Stimulated activated CD8-positive, alpha-beta memory T cell treated with anti-CD3 and anti-CD28 coated beads, Interleukin-12 subunit alpha, Interleukin-12 subunit beta, amount 100 ng/mL, for 24 hours (primary cell): ENCODE measurements around the gene IL17B.

Source experiments
- DNase-seq: peaks from one replicate; pipeline ENCODE4 v3.0.0-alpha.2; 2020; ENCODE audit errors: extremely low read depth

The IL17B gene, protein sequence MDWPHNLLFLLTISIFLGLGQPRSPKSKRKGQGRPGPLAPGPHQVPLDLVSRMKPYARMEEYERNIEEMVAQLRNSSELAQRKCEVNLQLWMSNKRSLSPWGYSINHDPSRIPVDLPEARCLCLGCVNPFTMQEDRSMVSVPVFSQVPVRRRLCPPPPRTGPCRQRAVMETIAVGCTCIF

DNA sequence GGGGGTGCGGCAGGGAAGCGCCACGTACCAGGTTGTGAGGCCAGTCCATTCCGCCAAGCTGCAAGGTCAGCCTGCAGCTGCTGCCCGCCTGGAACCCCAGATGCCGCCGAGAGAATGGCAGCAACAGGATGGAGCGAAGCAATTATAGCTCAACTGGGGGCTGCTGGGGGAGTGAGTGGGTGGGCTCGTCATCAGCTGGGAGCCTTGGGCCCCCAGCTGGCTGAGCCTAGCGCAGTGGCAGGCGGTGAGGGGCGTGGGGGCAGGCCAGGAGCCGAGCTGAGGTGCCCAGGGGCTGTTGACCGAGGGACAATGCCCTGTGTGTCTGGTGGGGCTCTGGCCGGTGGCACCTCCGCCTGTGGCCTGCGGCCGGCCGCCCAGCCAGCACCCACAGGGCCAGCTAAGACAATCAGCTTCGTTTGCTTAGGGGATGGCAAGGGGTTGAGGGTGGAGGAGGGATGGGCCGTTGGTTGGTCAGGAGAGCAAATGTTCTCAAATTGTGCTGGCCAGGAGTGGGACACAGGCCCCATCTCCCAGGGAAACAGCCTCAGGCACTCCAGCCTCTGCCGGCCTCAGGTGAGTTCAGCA, at the start of gene IL17B:
Gene IL17B, minus strand, starts transcription at position 116 of the 585 bp plus-strand sequence. Its CDS starts 67 bp downstream, at position 49.
- no peak for DNase-seq

DNA sequence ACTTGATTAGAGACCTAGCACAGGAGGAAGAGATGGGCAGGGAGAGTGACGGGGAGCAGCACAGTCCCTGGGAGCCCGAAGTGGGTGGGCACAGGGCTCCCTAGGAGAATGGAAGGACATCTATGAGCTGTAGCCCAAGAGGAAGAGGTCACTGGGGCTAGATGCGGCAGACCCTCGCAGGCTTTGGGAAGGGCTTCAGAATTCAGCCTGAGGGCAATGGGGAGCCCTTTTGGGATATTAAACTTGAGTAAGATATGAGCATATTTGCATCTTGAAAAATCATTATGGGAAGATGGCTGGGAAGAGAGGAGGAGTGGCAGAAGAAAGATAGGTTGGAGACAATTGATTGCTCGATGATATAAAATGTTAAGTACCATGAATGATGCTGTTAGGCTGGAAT, 48.9 kb upstream of the IL17B start:
- DNase-seq = no peak

DNA sequence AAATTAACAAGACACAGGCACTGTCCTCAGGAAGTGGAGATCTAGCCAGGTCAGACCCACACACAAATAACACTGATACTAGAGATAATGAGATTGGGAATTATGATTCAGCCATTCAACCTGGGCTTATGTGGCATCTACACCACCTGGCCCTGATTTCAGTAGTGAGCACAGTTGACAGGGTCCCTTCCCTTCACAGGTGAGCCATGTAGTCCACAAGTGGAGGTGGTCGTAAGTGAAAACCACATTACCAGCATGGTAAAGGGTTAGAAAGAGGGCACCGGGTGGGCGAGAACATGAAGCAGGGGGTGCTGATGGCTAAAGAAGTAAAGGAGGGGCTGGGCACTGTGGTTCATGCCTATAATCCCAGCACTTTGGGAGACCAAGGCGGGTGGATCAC, 48.3 kb upstream of the IL17B start:
- no peak for DNase-seq

DNA sequence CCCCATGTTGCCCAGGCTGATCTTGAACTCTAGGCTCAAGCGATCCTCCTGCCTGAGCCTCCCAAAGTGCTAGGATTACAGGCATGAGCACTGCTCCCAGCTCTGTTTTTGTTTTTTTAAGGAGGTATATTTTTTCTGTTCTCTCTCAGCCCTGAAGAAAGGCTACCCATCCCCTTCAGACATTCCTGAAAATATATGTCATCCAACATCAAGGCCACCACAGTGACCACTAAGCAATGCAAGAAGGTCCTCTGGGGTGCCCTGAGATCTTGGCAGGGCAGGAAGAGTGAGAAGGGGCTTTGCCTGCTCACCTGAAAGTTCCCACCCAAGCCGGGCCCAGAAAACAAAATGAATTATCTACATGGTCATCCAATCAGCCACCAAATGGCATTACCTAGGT, 47.8 kb upstream of the IL17B start:
- DNase-seq = no peak

DNA sequence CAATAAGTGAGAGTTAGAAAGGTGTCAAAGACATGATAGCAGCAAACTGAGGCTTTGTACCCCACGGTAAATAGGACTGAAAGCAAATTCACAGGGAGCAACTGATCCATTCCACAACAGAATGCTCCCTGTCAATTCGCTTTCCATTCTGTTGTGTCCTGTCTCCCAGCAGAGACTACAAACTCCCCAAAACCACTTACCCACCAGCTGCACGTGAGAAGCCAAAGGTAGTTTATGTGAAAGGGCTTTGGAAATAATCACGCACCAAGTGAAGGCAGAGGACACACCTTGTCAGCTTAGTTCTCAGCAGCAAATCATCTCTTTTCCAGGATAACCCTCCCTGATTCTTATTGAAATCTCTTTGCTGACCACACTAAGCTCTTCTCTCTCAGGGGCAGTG, 46.6 kb upstream of the IL17B start:
- DNase-seq = no peak

DNA sequence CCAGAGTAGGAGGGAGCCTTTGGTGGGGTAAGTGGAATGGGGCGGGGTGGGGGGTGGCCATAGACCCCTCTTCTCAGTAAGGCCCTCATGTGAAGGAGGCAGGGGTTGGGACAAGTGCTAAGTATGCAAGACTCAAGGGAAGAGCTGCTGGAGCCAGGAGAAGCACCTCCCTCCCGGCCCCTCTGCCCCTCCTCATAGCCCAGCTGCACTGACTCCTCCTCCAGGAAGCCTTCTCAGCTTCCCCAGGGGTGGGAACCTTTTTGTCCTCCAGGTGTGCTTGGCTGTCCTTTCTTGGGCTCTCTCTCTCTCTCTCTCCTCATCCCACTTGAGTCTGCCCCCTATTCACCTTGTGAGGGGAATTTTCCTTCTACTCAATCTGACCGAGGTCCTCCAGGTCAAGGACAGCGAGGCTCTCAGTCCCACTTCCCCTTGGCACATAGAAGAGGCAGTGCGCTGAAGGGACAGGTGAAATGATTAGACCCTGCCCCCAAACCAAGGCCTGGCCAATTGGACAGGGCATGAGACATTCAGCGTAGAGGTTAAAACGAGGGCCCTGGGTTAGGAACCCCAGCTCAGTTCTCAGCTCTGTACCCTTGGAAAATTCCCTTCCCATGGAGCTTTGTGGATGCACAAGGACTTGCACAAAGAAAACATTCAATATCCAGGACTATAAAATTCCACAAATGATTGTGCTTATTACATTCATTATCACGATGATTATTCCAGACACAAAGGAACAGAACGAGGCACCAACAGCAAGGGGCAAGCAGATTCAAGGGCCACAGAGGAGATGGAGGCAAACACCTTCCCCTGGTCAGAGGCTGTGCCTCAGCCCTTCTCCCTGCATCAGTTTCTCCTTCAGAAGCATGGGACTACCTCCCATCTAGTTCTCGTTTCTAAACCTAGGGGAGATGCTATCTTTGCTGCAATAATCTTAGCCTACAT, 45.6 kb upstream of the IL17B start:
- no peak for DNase-seq

DNA sequence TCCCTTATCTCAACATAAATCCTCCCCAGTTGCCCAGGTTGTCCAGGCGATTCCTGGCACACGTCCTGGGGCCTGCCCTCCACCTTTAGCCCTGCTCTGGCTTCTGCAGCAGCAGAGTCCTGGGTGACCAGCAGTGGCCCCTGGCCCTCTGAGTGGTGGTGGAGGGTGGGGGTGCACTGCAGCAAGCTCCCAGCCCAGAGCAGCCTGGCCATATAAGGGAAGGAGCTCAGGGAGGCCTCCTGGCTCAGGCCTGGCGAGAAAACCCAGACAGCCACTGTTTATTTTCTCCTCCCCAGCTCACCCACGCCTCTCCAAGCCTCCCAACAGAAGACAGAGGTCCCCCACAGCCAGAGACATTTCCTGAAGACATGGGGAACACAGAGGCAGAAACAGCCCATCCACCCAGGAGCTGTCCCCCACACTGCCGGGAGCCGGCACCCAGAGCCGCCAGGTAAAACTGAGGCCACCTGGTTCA, 44.7 kb upstream of the IL17B start:
- DNase-seq = no peak

DNA sequence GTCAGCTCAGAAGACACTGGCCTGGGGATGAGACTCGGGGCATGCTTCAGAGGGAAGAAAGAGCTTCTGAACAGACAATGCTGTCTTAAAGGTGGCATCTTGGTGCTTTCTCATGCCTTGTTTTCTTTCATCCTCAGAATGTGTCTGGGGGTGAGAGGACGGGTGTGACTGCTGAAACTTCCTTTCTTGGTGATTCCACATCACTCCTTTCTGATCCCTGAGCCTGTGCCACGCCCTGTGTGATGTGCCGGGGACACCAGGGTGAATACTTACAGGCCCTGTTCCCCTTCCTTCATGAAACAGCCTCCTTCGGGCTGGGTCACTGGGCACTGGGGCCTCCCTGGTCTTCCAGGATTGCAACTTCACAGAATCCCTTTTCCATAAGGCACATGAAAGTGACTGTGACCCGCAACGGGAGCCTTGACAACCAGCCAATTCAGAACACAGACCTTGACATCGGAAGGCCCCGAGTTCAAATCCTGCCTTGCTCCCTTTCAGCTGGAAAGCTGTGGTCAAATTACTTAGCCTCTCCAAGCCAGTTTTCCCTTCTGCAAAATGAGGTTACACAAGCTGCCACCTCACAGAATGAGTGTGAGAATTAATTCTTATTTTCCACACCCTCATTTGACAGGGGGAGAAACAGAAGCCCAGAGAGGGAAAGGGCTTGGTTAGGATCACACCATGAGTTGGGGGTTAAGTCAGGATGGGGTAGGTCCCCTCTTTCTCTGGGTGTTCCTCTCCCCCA, 44.1 kb upstream of the IL17B start:
- no peak for DNase-seq

DNA sequence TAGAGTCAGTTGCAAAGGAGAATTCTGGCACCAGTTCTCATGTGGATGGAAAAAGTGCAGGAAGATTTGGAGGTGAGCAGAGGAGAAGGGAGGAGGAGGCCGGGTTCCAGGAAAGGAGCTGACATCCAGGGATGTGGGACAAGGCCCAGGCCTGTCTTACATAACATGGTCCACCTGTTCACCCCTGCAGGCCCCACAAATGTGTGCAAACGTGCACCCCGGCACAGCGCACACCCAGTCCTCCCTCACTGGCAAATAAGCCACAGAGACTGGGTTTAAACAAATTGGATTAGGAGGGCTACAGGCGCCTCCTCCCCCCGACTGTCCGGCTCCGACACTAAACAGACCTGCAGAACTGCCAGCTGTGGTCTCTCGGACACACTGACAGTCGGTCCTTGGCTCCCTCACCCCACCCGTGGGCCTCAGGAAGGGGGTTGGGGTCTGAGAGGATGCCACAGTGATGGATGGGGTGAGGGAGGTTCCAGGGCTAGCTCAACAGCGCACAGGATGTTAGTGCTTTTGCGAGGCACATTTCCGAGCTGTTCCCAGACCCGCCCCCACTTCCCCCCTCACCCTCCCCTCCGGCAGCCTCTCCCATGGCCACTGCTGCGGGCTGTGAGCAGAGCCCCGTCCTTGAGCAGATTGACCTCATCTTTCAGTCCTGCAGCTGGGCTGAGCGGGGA, 43.4 kb upstream of the IL17B start:
- no peak for DNase-seq

DNA sequence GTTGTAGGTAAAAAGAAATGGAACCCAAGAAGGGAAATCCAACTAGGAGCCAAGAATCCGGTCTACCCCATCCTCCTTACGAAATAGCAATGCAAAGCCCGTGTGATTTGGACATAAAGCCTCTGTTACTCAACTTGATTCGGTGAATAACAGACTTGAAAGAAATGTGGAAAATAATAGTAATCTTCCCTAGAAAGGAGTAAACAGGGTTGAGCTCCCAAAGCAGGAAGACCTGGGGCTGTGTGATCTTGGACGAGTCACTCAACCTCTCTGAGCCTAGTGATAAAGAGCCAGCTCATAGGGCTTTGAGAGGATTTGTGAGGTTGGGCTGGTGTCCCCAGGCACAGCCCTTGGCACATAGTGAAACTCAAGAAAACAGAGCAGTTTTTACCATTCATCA, 42.7 kb upstream of the IL17B start:
- no peak for DNase-seq

DNA sequence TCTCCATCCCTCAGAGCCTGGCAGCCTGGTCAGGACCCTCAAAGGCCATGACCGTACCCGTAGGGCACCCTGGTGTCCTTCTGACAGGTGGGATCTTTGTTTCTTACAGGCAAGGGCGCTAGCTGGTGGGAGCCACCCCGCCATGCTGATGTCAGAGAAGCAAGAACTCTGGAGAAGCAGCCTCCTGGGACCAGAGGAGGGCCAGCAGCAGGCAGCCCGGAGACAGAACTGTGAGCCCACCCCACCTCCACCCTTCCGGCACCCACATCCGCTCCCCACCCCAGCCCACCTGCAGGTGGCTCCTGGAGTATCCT, 42.2 kb upstream of the IL17B start:
- no peak for DNase-seq

DNA sequence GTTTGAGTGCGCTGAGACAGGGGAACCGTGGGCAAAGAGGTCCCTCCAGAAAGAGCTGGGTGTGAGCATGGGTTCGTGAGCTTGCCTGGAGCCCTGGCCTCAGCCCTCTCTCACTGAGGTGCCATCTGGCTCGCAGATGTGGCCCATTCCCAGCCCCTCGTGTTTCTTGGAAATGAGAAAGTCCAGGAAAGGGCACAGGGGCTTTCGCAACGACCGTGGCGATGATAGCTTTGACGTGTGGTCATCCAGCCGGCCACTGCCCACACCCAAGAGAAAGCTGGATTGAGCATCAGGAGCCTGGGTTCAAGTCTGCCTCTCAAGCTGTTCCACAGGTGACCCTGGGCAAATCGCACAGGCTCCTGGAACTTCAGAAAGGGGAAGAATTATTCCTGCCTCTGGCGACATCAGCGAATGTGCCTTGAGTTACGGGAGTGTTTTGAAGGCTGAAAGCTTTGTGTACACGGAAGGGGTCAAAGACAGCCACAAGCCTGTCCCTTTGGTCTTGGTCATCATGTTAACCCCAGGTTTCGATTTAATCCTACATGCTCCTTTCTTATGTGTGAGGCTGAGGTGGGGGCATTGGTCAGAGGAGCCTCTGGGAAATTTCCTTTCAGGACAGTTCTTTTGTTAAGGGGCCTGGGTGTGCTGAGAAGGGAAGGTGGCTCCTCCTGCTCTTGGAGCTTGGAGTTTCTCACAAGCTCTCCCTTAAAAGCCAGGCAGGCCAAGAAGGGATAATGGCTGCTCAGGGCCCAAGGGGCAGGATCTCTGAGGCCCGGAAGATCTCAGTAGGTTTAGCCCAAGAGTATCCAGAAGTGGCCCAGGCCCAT, 41.7 kb upstream of the IL17B start:
- no peak for DNase-seq

DNA sequence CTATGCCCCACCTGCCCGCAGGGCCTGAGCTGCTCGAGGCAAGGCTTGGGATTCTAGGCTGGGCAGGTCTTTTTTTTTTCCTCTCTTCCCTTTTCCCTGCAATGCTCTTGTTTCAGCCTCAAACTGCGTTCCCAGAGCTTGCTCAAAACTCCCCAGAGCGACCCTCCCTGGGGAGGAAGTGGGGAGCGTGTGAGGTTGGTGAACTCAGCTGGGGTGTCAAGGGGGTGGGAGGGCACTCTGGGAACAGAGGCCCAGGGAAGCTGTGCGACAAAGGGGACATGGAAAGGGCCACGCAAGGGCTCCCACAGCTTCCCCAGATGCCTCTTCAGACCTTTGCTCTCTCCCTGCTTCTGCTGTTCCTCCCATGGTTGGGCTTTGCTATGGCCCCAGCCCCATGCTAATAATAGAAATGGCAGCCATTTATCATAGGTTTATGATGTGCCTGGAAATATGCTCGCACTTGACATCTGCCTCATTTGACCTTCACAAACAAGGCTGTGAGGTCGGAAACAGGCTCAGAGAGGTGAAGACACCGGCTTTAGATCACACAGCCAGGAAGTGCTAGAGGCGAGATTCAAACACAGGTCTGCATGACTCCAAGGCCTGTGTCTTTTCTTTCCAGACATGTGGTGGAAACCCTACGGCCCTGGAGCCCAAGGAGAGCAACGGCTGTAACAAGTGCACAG, 40.9 kb upstream of the IL17B start:
- no peak for DNase-seq

DNA sequence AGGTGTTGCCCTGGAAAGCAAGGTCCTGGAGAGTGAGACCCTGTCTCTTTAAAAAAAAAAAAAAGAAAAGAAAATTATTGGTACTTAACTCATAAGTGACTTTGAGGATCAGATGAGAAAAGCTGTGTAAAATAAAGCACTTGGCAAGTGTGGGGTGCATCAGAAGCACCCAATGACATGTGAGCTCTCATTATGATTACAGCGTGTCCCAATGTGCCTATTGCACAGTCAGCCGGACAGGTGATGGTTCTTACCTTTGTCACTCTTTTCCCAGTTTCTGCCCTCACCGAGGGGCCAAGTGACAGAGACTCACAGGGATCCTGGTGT, 40.4 kb upstream of the IL17B start:
- no peak for DNase-seq

DNA sequence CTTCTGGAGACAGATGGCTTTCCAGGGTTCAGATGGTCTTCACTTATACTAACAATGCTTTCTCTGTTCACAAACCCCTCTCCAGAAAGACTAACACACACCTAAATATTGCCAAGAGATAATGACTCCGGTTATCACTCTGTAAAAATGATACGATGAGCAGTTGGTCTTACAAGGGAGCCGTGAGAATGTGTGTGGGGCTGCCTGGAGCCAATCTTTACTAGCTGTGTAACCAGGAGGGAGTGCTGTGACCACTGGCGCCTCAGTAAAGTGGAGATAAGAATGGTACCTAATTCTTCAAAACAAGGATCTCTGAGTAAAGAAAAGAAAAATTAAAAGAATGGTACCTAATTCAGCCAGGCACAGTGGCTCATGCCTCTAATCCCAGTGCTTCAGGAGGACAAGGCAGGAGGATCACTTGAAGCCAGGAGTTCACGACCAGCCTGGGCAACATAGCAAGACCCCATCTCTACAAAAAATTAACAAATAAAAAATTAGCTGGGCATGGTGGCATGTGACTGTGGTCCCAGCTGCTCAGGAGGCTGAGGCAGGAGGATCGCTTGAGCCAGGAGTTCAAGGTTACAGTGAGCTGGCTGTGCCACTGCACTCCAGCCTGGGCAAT, 39.9 kb upstream of the IL17B start:
- no peak for DNase-seq

DNA sequence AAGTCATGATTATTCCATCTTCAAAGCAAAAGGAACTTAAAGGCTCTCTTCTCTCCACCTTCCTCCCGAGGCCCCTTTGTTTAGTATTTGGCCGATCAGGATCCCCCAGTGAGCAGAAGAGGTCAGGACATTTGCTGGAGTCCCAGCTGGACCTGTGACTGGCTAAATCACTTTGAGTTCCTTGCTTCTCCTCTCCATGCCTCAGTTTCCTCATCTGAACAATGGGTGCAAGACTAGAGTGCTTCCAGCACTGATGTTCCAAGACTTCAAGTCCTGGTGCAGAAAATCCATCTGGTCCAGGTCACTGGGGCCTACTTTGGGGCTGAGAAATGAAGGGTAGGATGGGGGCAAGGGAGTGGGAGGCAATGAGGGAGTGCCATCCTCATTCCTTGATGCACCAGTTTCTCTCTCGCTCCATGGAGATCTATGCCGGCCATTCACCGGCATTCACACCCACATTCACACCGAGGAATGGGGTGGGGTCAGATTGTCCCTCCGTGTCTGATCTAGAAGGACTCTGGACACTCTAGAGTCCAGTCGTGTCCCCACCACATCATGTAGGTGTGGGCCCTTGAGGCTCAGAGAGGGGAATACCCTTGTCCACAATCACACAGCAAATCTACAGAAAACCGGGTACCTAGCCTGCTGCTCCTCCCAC, 38.7 kb upstream of the IL17B start:
- DNase-seq = no peak

DNA sequence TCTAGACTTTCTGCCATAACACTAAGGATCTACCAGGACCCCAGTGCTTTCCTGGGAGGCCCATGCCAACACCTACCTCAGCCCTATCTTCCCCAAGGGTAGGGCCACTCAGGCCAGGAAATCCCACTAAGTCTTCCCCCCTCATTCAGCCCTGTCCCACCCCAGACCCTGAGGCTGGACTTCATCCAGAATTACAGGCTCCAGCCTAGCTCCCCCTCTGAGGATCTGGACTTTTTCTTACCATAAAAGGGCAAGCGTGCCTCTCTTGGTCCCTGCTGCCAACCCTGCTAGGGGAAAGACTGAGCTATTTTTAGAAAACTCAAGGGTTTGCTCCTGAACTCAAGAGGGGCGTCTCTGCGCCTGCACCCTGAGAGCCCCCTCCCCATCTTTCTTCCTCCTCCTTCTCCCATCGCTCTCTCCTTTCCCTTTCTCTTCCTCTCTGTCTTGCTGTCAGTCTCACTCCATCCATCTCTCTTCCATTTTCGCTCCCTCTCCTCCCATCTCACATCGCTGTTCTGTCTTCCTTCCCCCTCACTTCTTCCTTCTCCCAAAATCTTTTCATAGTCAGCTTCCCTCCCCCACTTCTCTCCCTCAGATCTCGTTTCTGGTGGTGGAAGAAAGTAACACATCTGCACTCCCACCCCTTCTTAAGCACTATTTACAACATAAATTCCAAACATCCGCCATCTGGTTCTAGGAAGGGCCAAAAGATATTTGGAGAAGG, 38.1 kb upstream of the IL17B start:
- no peak for DNase-seq

DNA sequence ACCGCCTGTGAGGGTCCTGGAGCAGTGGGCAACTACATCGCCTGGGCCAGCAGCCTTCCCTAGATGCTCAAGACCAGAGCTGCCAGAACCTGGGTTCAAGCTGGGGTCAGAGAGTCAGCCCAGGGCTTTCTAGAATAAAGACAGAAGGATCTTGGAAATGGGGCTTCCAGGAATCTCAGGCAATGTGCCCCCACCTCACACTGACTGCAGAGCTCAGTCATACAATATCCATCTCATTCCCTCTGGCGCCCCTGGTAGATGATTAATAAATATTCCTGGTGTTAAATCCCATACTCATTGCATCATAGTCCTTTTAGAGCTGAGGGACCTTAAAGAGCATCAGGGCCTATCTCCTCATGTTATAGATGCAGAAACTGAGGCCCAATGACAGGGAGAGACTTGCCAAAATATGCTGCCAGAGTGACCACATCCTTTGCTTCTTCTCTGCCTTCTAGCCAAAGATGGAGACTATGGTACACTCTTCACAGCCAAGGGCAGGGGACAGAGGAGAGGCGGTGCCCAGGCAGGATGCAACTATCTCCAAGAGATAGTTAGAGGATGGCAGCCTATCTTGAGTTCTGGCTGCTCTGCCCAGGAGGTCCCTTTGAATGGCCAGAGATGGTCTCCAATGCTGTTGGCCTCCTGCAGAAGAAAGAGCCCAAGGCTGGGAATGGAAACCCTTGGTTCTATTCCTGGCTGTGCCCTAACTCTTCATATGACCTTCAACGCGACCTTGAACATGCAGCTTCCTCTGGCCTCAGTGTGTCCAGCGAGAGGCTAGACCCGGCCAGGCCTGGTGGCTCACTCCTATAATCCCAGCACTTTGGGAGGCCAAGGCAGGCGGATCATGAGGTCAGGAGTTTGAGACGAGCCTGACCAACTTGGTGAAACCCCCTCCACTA, 36.2 kb upstream of the IL17B start:
- DNase-seq = no peak
